Cardiac muscle cell (in vitro differentiated cells and primary cell): ENCODE results near the gene AFG1L. TPM values are rescaled to one million over a fixed set of nuclear protein-coding genes. Genes with fewer than 3 reads are reported as not detected.

Source experiments
- DNase-seq, 2 donors: peaks; one replicate each; pipeline versions ENCODE4 v3.0.0 to v3.0.0-alpha.2; 2010 to 2017; ENCODE audit warnings: low read depth in 1 of 2, low spot score in 1 of 2
- H3K27ac ChIP-seq: fragments of 200-600 bp; sonication (generic); 2 replicates; pipeline ENCODE4 v1.5.1; 2016
- H3K27me3 ChIP-seq: fragments of 200-600 bp; sonication (generic); 2 replicates; pipeline ENCODE4 v1.6.0; 2016; ENCODE audit warnings: control low read depth
- H3K36me3 ChIP-seq: fragments of 200-600 bp; sonication (generic); 2 replicates; pipeline ENCODE4 v1.5.1; 2016; ENCODE audit warnings: control low read depth
- H3K4me1 ChIP-seq: fragments of 200-600 bp; sonication (generic); 2 replicates; pipeline ENCODE4 v1.8.1; 2017; ENCODE audit warnings: low read depth, mild to moderate bottlenecking, mixed run types
- H3K4me3 ChIP-seq: fragments of 200-600 bp; sonication (generic); 2 replicates; pipeline ENCODE4 v1.5.1; 2016; ENCODE audit warnings: mild to moderate bottlenecking
- H3K9me3 ChIP-seq: fragments of 200-600 bp; sonication (generic); 2 replicates; pipeline ENCODE4 v1.5.1; 2017; ENCODE audit warnings: low read depth, mild to moderate bottlenecking, control low read depth
- CTCF ChIP-seq: IDR thresholded peaks from 2 replicates; pipeline ENCODE4 v1.5.1; 2012; ENCODE audit warnings: low read depth, mild to moderate bottlenecking, low read length
- polyA plus RNA-seq: library from polyadenylated mRNA; unstranded; fragments of >200 nt; fragmentation: Nextera tagmentation; extraction: Ambion mirVana; gene quantifications from 2 replicates; pipeline ENCODE4 v1.2.1, GENCODE V29; 2016
- total RNA-seq: library from RNA; depleted of rRNA; stranded (reverse); fragments of >200 nt; gene quantifications from 2 replicates; pipeline ENCODE4 v1.2.3, GENCODE V29; 2016

The AFG1L gene
- total and polyA plus RNA-seq, 2 experiments from 2014 or later: 7.7 to 8.8 TPM

GRCh38 chr6:108330806-108331205 is 36.0 kb downstream of the AFG1L start:
- Histone ChIP-seq H3K4me3 (no peak overlapping the region), H3K27me3 (no peaks in the 10 kb centered on the region), H3K9me3 (no peaks in the 10 kb centered on the region), H3K36me3 (peaks cover 3% of the 10 kb centered on the region), H3K27ac (no peak overlapping the region), H3K4me1 (no peaks in the 10 kb centered on the region)
- no peak for DNase-seq
- TF ChIP-seq CTCF: no peak

GRCh38 chr6:108331982-108332381 is 37.1 kb downstream of the AFG1L start:
- no peaks in the 10 kb centered on the region for H3K27me3 ChIP-seq
- H3K27ac ChIP-seq: no peak overlapping the region
- no peak overlapping the region for H3K4me3 ChIP-seq
- H3K36me3 ChIP-seq: no peaks in the 10 kb centered on the region
- H3K9me3 ChIP-seq: no peaks in the 10 kb centered on the region
- H3K4me1 ChIP-seq: no peaks in the 10 kb centered on the region
- TF ChIP-seq CTCF: no peak
- no peak for DNase-seq

DNA sequence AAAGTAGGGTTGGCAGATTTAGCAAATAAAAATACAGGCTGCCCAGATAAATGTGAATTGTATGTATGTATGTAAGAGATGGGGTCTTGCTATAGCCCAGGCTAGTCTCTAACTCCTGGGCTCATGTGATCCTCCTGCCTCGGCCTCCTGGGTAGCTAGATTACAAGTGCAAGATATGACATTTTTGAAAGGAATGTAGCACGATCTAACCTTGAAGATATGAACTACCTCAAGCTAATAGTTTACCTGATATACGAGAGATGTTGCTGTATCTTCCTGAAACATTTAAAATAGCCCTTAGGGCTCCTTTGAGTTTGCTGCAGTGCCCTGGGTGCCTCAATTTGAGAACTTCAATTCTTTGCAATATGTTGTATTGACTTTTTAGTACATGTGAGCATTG is 42.1 kb downstream of the AFG1L start:
- no peak for DNase-seq
- Histone ChIP-seq H3K27ac (no peak overlapping the region), H3K4me3 (no peak overlapping the region), H3K36me3 (no peaks in the 10 kb centered on the region), H3K9me3 (no peaks in the 10 kb centered on the region), H3K27me3 (no peaks in the 10 kb centered on the region), H3K4me1 (no peaks in the 10 kb centered on the region)
- TF ChIP-seq CTCF: no peak

DNA sequence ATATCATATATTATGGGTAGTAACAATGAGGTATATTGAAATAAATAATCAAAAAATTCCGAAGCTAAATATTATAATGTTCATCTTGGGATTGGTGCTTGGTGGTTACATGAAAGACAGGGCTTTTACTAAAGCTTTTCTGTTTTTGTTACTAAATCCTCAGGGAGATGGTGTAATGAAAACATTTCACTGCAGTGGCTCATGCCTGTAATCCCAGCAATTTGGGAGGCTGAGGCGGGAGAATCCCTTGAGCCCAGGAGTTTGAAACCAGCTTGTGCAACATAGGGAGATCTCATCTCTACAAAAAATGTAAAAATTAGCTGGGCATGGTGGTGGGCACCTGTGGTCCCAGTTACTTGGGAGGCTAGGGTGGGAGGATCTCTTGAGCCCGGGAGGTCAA is 42.9 kb downstream of the AFG1L start:
- no peak for DNase-seq
- Histone ChIP-seq H3K36me3 (no peaks in the 10 kb centered on the region), H3K27ac (no peak overlapping the region), H3K9me3 (no peaks in the 10 kb centered on the region), H3K27me3 (no peaks in the 10 kb centered on the region), H3K4me3 (no peak overlapping the region), H3K4me1 (no peaks in the 10 kb centered on the region)
- no peak for TF ChIP-seq CTCF

DNA sequence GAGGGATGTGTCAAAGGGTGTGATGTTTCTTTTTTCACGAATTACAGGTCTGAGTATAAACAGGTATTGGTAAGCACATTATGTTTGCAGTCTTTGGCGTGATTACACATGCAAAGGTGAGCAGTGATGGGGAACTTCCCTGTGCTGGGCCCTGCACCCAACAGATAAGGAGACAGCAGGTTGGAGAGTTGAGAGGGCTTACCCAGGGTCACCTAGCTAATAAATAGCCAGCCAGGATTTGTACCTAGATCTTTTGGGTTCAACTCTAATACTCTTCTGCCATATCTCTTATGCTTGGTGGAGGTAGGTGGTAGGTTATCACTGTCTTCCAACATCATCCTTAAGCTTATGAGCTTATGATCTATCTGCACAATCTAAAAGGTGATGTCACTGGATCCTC is 46.5 kb downstream of the AFG1L start:
- Histone ChIP-seq H3K27ac (no peak overlapping the region), H3K4me3 (no peak overlapping the region), H3K36me3 (no peaks in the 10 kb centered on the region), H3K9me3 (no peaks in the 10 kb centered on the region), H3K4me1 (no peaks in the 10 kb centered on the region), H3K27me3 (no peaks in the 10 kb centered on the region)
- no peak for TF ChIP-seq CTCF
- no peak for DNase-seq

DNA sequence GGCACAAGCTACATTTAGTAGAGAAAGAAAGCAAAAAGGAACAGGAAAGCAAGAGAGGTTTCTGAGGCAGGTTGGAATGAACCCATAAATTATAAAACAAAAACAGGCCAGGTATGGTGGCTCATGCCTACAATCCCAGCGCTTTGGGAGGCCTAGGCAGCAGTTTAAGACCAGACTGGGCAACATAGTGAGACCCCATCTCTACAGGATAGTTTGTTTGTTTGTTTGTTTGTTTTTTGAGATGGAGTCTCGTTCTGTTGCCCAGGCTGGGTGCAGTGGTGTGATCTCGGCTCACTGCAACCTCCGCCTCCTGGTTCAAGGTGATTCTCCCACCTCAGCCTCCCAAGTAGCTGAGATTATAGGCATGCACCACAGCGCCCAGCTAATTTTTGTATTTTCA is 49.0 kb downstream of the AFG1L start:
- no peaks in the 10 kb centered on the region for H3K9me3 ChIP-seq
- no peaks in the 10 kb centered on the region for H3K27me3 ChIP-seq
- no peak overlapping the region for H3K4me3 ChIP-seq
- no peaks in the 10 kb centered on the region for H3K4me1 ChIP-seq
- no peak overlapping the region for H3K27ac ChIP-seq
- TF ChIP-seq CTCF: no peak
- H3K36me3 ChIP-seq: no peaks in the 10 kb centered on the region
- no peak for DNase-seq
